Measurements from ENCODE around the gene RBM33.

Gene RBM33

GRCh38 chr7:155752756-155753445 lies 108.4 kb downstream of the RBM33 start:
- Histone ChIP-seq H3K27ac (ENCODE audit: poor library complexity, severe bottlenecking) (no peak overlapping the region), H3K4me3 (ENCODE audit: severe bottlenecking) (no peak overlapping the region)
- no peak for ATAC-seq (ENCODE audit: low read depth)

GRCh38 chr7:155753446-155753965 lies 109.0 kb downstream of the RBM33 start:
- peaks cover 11% of the 10 kb centered on the region; the same call in 1 of the 2 replicates for H3K36me3 ChIP-seq (ENCODE audit: low read depth)
- no peaks in the 10 kb centered on the region for H3K9me3 ChIP-seq (ENCODE audit: severe bottlenecking)
- H3K27me3 ChIP-seq (ENCODE audit: insufficient read depth, poor library complexity, severe bottlenecking), result no peaks in the 10 kb centered on the region
- DNase-seq (ENCODE audit: low spot score) (no peak), ATAC-seq (ENCODE audit: low read depth) (peak; percentile 57; the same call in 2 of the 3 replicates)
- H3K27ac ChIP-seq (ENCODE audit: poor library complexity, severe bottlenecking), result no peak overlapping the region
- no peaks in the 10 kb centered on the region for H3K4me1 ChIP-seq (ENCODE audit: insufficient read depth, poor library complexity, severe bottlenecking)
- H3K4me3 ChIP-seq (ENCODE audit: severe bottlenecking), result no peak overlapping the region
- TF ChIP-seq, protein P1, sequence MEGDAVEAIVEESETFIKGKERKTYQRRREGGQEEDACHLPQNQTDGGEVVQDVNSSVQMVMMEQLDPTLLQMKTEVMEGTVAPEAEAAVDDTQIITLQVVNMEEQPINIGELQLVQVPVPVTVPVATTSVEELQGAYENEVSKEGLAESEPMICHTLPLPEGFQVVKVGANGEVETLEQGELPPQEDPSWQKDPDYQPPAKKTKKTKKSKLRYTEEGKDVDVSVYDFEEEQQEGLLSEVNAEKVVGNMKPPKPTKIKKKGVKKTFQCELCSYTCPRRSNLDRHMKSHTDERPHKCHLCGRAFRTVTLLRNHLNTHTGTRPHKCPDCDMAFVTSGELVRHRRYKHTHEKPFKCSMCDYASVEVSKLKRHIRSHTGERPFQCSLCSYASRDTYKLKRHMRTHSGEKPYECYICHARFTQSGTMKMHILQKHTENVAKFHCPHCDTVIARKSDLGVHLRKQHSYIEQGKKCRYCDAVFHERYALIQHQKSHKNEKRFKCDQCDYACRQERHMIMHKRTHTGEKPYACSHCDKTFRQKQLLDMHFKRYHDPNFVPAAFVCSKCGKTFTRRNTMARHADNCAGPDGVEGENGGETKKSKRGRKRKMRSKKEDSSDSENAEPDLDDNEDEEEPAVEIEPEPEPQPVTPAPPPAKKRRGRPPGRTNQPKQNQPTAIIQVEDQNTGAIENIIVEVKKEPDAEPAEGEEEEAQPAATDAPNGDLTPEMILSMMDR (IDR thresholded peaks at IDR 0.05; ENCODE audit: poor library complexity, severe bottlenecking), result no peak

More at GRCh38 chr7:155752756-155753445, 108.4 kb downstream of the RBM33 start:
- Histone ChIP-seq H3K9me3 (ENCODE audit: severe bottlenecking) (no peaks in the 10 kb centered on the region), H3K4me1 (ENCODE audit: insufficient read depth, poor library complexity, severe bottlenecking) (no peaks in the 10 kb centered on the region), H3K27me3 (ENCODE audit: insufficient read depth, poor library complexity, severe bottlenecking) (no peaks in the 10 kb centered on the region), H3K36me3 (ENCODE audit: low read depth) (peaks cover 15% of the 10 kb centered on the region)
- DNase-seq (ENCODE audit: low spot score), result no peak
- TF ChIP-seq, protein P1 (IDR thresholded peaks at IDR 0.05; ENCODE audit: poor library complexity, severe bottlenecking), result no peak

GRCh38 chr7:155754165-155754564 lies 109.7 kb downstream of the RBM33 start:
- 0 out of 3 replicates have a peak, but pooled peaks have one; percentile 25 for ATAC-seq (ENCODE audit: low read depth)

DNA sequence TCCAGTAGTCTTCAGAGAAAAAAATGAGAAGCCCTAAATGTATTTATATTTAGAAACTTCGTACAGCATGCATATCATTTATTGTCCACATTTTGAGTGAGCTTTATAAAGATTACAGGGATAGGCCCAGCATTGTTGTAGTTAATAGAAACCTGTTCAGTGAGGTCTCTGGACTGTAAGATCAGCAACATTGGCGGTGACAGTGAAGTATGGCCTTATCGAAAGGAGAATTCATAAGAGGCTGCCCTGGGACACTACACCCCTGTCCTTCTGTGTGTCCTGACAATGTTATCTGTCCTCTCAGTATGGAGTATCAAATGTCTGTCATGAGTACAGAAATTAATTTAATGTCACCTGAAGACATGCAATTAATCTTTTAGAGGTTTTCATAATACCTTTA lies 110.6 kb downstream of the RBM33 start:
- no peak overlapping the region for H3K4me3 ChIP-seq (ENCODE audit: severe bottlenecking)
- H3K36me3 ChIP-seq (ENCODE audit: low read depth), result peaks cover 11% of the 10 kb centered on the region; the same call in 1 of the 2 replicates
- no peaks in the 10 kb centered on the region for H3K4me1 ChIP-seq (ENCODE audit: insufficient read depth, poor library complexity, severe bottlenecking)
- H3K9me3 ChIP-seq (ENCODE audit: severe bottlenecking), result no peaks in the 10 kb centered on the region
- H3K27ac ChIP-seq (ENCODE audit: poor library complexity, severe bottlenecking), result no peak overlapping the region
- ATAC-seq (ENCODE audit: low read depth) (no peak), DNase-seq (ENCODE audit: low spot score) (no peak)
- no peaks in the 10 kb centered on the region for H3K27me3 ChIP-seq (ENCODE audit: insufficient read depth, poor library complexity, severe bottlenecking)
- TF ChIP-seq, protein P1 (IDR thresholded peaks at IDR 0.05; ENCODE audit: poor library complexity, severe bottlenecking), result no peak

More at GRCh38 chr7:155754165-155754564, 109.7 kb downstream of the RBM33 start:
- H3K36me3 ChIP-seq (ENCODE audit: low read depth), result peaks cover 11% of the 10 kb centered on the region; the same call in 1 of the 2 replicates
- no peaks in the 10 kb centered on the region for H3K4me1 ChIP-seq (ENCODE audit: insufficient read depth, poor library complexity, severe bottlenecking)
- TF ChIP-seq, protein P1 (IDR thresholded peaks at IDR 0.05; ENCODE audit: poor library complexity, severe bottlenecking), result no peak
- no peaks in the 10 kb centered on the region for H3K27me3 ChIP-seq (ENCODE audit: insufficient read depth, poor library complexity, severe bottlenecking)
- no peak overlapping the region for H3K27ac ChIP-seq (ENCODE audit: poor library complexity, severe bottlenecking)
- no peak overlapping the region for H3K4me3 ChIP-seq (ENCODE audit: severe bottlenecking)
- no peaks in the 10 kb centered on the region for H3K9me3 ChIP-seq (ENCODE audit: severe bottlenecking)
- DNase-seq (ENCODE audit: low spot score), result no peak

DNA sequence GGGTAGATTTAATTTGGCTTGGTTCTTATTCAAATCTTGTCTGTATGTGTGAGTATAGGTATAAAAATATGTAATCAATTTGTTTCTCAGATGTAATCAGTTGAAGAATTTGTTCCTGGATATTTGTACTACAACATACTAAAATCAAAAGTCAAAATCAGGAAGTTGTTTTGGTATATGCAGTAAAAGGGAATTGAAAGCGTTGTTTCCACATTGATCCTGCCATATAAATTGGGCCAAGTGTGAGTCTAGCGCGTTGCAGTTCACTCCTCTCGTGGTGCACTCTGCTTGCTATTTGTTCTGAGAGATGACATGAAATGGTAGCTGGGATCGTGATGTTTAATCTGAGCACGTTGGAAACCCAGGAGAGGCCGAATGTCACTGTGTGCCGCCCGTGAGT lies 111.9 kb downstream of the RBM33 start:
- no peaks in the 10 kb centered on the region for H3K9me3 ChIP-seq (ENCODE audit: severe bottlenecking)
- H3K4me3 ChIP-seq (ENCODE audit: severe bottlenecking), result no peak overlapping the region
- H3K27ac ChIP-seq (ENCODE audit: poor library complexity, severe bottlenecking), result no peak overlapping the region
- DNase-seq (ENCODE audit: low spot score), result no peak
- peaks cover 11% of the 10 kb centered on the region; the same call in 1 of the 2 replicates for H3K36me3 ChIP-seq (ENCODE audit: low read depth)
- no peaks in the 10 kb centered on the region for H3K4me1 ChIP-seq (ENCODE audit: insufficient read depth, poor library complexity, severe bottlenecking)
- no peaks in the 10 kb centered on the region for H3K27me3 ChIP-seq (ENCODE audit: insufficient read depth, poor library complexity, severe bottlenecking)
- TF ChIP-seq, protein P1 (IDR thresholded peaks at IDR 0.05; ENCODE audit: poor library complexity, severe bottlenecking), result no peak
- ATAC-seq (ENCODE audit: low read depth), result no peak
